ENCODE results near the gene RALGAPB.
"Not testable (repeated sequence)": the region's sequence is repeated elsewhere in the genome, so short reads cannot be mapped to it uniquely, and the experiment has no call there.

RALGAPB gene

GRCh38 chr20:38472513-38473366, at the start of gene RALGAPB:
TSS of gene RALGAPB (plus strand) at chr20:38472843. CDS start at chr20:38488433, 15,590 bp downstream.
- peak; percentile 99 for DNase-seq

- DNase-seq, result no peak
These were observed 49.1 kb upstream of the RALGAPB start for GRCh38 chr20:38423541-38423940.

- DNase-seq, result no peak
These were observed 48.2 kb upstream of the RALGAPB start for GRCh38 chr20:38424401-38424800.

- DNase-seq, result no peak
These were observed 46.4 kb upstream of the RALGAPB start for GRCh38 chr20:38426006-38426897.

- no peak for DNase-seq
These were observed 45.0 kb upstream of the RALGAPB start for GRCh38 chr20:38427655-38428023.

- no peak for DNase-seq
These were observed 43.8 kb upstream of the RALGAPB start for GRCh38 chr20:38428800-38429199.

- no peak for DNase-seq
These were observed 43.3 kb upstream of the RALGAPB start for GRCh38 chr20:38429301-38429700.

- no peak for DNase-seq
These were observed 41.8 kb upstream of the RALGAPB start for GRCh38 chr20:38430679-38431325.

- DNase-seq, result no peak
These were observed 40.4 kb upstream of the RALGAPB start for GRCh38 chr20:38432292-38432691.

GRCh38 chr20:38432870-38433269, 39.8 kb upstream of the RALGAPB start:
- DNase-seq, result not testable (repeated sequence)

- no peak for DNase-seq
These were observed 39.2 kb upstream of the RALGAPB start for GRCh38 chr20:38433304-38433972.

GRCh38 chr20:38434301-38434741, 38.3 kb upstream of the RALGAPB start:
- DNase-seq, result peak; percentile 27

- DNase-seq, result peak; percentile 89
These were observed 37.7 kb upstream of the RALGAPB start, which contains the start of gene SNHG17 for GRCh38 chr20:38434770-38435554. TSS of gene SNHG17 (minus strand) at chr20:38435328.

GRCh38 chr20:38435555-38435939, 37.1 kb upstream of the RALGAPB start:
- DNase-seq, result no peak

- no peak for DNase-seq
These were observed 34.8 kb upstream of the RALGAPB start for GRCh38 chr20:38437796-38438195.

- not testable (repeated sequence) for DNase-seq
These were observed 31.5 kb upstream of the RALGAPB start for GRCh38 chr20:38441110-38441509.

- no peak for DNase-seq
These were observed 30.7 kb upstream of the RALGAPB start for GRCh38 chr20:38441916-38442315.

- DNase-seq, result no peak
These were observed 27.3 kb upstream of the RALGAPB start for GRCh38 chr20:38445381-38445796.

- DNase-seq, result no peak
These were observed 26.7 kb upstream of the RALGAPB start for GRCh38 chr20:38445901-38446425.

GRCh38 chr20:38446441-38447209, 26.0 kb upstream of the RALGAPB start:
- peak; percentile 92 for DNase-seq

GRCh38 chr20:38447251-38447661, 25.4 kb upstream of the RALGAPB start:
- DNase-seq, result no peak

Data from activated CD4-positive, alpha-beta T cell treated with anti-CD3 and anti-CD28 coated beads, Interleukin-2, amount 50 U/mL, for 16 hours (primary cell).